ENCODE data around the gene GRIK3.

DNA sequence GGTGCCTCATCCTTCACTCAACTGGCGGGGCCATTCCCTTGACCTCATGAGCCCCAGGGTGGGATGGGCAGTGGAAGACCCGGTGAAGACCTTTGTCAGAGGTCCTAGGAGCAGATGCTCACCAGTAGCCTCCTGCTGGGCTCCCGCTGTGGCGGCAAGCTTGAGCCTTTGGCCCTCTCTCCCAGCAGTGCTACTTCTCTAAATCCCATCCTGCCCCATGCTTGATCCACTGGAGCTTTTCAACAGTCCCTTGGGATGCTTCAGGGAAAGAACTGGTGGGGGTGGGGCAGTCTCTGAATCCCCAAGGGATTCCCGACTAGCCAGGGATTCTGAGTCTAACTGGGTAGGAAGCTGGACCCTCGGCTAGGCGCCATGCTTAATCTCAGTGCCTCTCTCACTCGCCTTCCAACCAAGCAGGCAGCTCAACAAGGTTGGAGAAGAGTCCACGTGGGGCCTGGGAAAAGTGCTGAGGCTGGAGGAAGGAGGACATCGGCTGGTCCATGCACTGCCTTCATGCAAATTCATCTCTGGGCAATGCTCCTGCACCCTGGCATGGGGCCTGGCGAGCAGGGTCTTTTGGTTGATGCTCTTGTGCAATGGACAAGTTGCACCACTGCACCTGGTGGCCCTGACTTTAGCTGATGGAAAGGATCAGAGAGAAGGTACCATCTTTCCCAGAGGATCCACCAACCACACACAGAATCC is 190.3 kb downstream of the GRIK3 start:
- TF ChIP-seq, protein P1, sequence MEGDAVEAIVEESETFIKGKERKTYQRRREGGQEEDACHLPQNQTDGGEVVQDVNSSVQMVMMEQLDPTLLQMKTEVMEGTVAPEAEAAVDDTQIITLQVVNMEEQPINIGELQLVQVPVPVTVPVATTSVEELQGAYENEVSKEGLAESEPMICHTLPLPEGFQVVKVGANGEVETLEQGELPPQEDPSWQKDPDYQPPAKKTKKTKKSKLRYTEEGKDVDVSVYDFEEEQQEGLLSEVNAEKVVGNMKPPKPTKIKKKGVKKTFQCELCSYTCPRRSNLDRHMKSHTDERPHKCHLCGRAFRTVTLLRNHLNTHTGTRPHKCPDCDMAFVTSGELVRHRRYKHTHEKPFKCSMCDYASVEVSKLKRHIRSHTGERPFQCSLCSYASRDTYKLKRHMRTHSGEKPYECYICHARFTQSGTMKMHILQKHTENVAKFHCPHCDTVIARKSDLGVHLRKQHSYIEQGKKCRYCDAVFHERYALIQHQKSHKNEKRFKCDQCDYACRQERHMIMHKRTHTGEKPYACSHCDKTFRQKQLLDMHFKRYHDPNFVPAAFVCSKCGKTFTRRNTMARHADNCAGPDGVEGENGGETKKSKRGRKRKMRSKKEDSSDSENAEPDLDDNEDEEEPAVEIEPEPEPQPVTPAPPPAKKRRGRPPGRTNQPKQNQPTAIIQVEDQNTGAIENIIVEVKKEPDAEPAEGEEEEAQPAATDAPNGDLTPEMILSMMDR (IDR thresholded peaks at IDR 0.05), result no peak
- no peak for TF ChIP-seq POLR2A (IDR thresholded peaks at IDR 0.05)

All from right lobe of liver (tissue), 4 donors.